Liver (tissue), 9 donors: ENCODE results near the gene SPTLC2. TPM values are rescaled to one million over a fixed set of nuclear protein-coding genes. Genes with fewer than 3 reads are reported as not detected.

ENCODE experiments used
- DNase-seq: peaks from one replicate; pipeline ENCODE4 v3.0.0-alpha.2; 2017; ENCODE audit warnings: low spot score
- H3K27ac ChIP-seq, 2 donors: one replicate each; pipeline ENCODE4 v1.7.0; 2013; ENCODE audit warnings: inconsistent platforms in 2 of 2, low read length in 2 of 2, control low read depth in 1 of 2, low read depth in 1 of 2, mild to moderate bottlenecking in 1 of 2
- H3K27me3 ChIP-seq, 4 donors: one replicate each; pipeline versions ENCODE4 v1.6.1 to v1.7.0; 2013; ENCODE audit warnings: low read length in 3 of 4, inconsistent platforms in 1 of 4, mild to moderate bottlenecking in 1 of 4, moderate library complexity in 1 of 4; ENCODE audit not compliant: control insufficient read depth in 4 of 4, insufficient read depth in 4 of 4
- H3K36me3 ChIP-seq, 4 donors: one replicate each; pipeline versions ENCODE4 v1.6.1 to v1.7.0; 2013; ENCODE audit warnings: low read length in 3 of 4, mild to moderate bottlenecking in 3 of 4, low read depth in 1 of 4, moderate library complexity in 1 of 4; ENCODE audit not compliant: control insufficient read depth in 4 of 4, insufficient read depth in 3 of 4
- H3K4me1 ChIP-seq, 4 donors: one replicate each; pipeline versions ENCODE4 v1.6.1 to v1.7.0; 2013; ENCODE audit warnings: low read length in 3 of 4, mild to moderate bottlenecking in 3 of 4, moderate library complexity in 1 of 4; ENCODE audit not compliant: control insufficient read depth in 4 of 4, insufficient read depth in 4 of 4
- H3K4me3 ChIP-seq, 3 donors: one replicate each; pipeline versions ENCODE4 v1.6.1 to v1.7.0; 2013; ENCODE audit warnings: low read length in 3 of 3, control low read depth in 1 of 3, low read depth in 1 of 3, mild to moderate bottlenecking in 1 of 3
- H3K9ac ChIP-seq, 2 donors: one replicate each; pipeline ENCODE4 v1.7.0; 2013; ENCODE audit warnings: low read length in 2 of 2, mild to moderate bottlenecking in 2 of 2, moderate library complexity in 2 of 2, control low read depth in 1 of 2, low read depth in 1 of 2
- H3K9me3 ChIP-seq, 4 donors: one replicate each; pipeline versions ENCODE4 v1.6.1 to v1.7.0; 2013; ENCODE audit warnings: low read length in 3 of 4; ENCODE audit not compliant: control insufficient read depth in 4 of 4
- FOXA1 ChIP-seq: IDR thresholded peaks from 2 replicates; pipeline ENCODE4 v1.6.1; 2016; ENCODE audit warnings: antibody characterized with exemption
- GABPA ChIP-seq, 2 donors: IDR thresholded peaks in 1 of 2; conservative IDR thresholded peaks in 1 of 2; 2 replicates each; pipeline ENCODE4 v1.6.1; 2016; ENCODE audit warnings: antibody characterized with exemption in 2 of 2, mild to moderate bottlenecking in 1 of 2, moderate library complexity in 1 of 2
- HNF4A ChIP-seq, 2 donors: conservative IDR thresholded peaks; 2 replicates each; pipeline ENCODE4 v1.6.1; 2016; ENCODE audit warnings: antibody characterized with exemption in 2 of 2, mild to moderate bottlenecking in 2 of 2
- HNF4G ChIP-seq: IDR thresholded peaks from 2 replicates; pipeline ENCODE4 v1.6.1; 2016; ENCODE audit warnings: antibody characterized with exemption
- NR2F2 ChIP-seq: IDR thresholded peaks from 2 replicates; pipeline ENCODE4 v1.6.1; 2016; ENCODE audit warnings: antibody characterized with exemption
- RAD21 ChIP-seq, 2 donors: IDR thresholded peaks; 2 replicates each; pipeline ENCODE4 v1.6.1; 2016; ENCODE audit warnings: antibody characterized with exemption in 2 of 2, mild to moderate bottlenecking in 2 of 2
- RXRA ChIP-seq, 2 donors: IDR thresholded peaks; 2 replicates each; pipeline ENCODE4 v1.6.1; 2017 to 2018; ENCODE audit warnings: antibody characterized with exemption in 2 of 2, mild to moderate bottlenecking in 1 of 2
- TAF1 ChIP-seq: conservative IDR thresholded peaks from 2 replicates; pipeline ENCODE4 v1.6.1; 2016; ENCODE audit warnings: antibody characterized with exemption, mild to moderate bottlenecking
- YY1 ChIP-seq: IDR thresholded peaks from 2 replicates; pipeline ENCODE4 v1.6.1; 2016; ENCODE audit warnings: antibody characterized with exemption, mild to moderate bottlenecking
- WGBS: extraction: QIAGEN DNeasy Blood & Tissue Kit; methylation state at CpG from one replicate; pipeline ENCODE4 v1.1.7; 2013; 5-methylcytosine and 5-hydroxymethylcytosine counted together
- polyA plus RNA-seq, 2 donors: library from polyadenylated mRNA; stranded (reverse) in 1 of 2; unstranded in 1 of 2; fragments of 200-250 nt in 1 of 2; fragments of >200 nt in 1 of 2; fragmentation: Nextera tagmentation in 1 of 2; extraction: Ambion mirVana in 1 of 2; gene quantifications; one replicate each; pipeline versions ENCODE4 v1.2.1 to v1.2.3, GENCODE V29; 2013 to 2015
- total RNA-seq, 2 donors: library from RNA; depleted of rRNA; stranded (reverse); fragments of >200 nt; gene quantifications; one replicate each; pipeline ENCODE4 v1.2.3, GENCODE V29; 2014
- TF ChIP-seq, protein P1 (sequence below): IDR thresholded peaks from 2 replicates; pipeline ENCODE4 v1.6.1; 2016; ENCODE audit warnings: antibody characterized with exemption
- TF ChIP-seq, protein P2 (sequence below): IDR thresholded peaks from 2 replicates; pipeline ENCODE4 v1.6.1; 2016; ENCODE audit warnings: antibody characterized with exemption, mild to moderate bottlenecking
- TF ChIP-seq, protein P3 (sequence below): fragments of 150-350 bp; IDR thresholded peaks from 2 replicates; pipeline ENCODE4 v1.5.1; 2017; ENCODE audit warnings: improper control_type of control experiment, low read depth, low read length; ENCODE audit not compliant: missing input control
- TF ChIP-seq, protein P4 (sequence below): IDR thresholded peaks from 2 replicates; pipeline ENCODE4 v1.6.1; 2016; ENCODE audit warnings: antibody characterized with exemption
- TF ChIP-seq, protein P5 (sequence below): IDR thresholded peaks from 2 replicates; pipeline ENCODE4 v1.6.1; 2016; ENCODE audit warnings: antibody characterized with exemption
- donor health status: healthy.
- donor health status: healthy.
- donor health status: healthy.
- donor health status: healthy.
- donor health status: healthy.

SPTLC2 gene
- total and polyA plus RNA-seq, 4 donors = 3.9 to 19.2 (median 9.9) TPM

DNA sequence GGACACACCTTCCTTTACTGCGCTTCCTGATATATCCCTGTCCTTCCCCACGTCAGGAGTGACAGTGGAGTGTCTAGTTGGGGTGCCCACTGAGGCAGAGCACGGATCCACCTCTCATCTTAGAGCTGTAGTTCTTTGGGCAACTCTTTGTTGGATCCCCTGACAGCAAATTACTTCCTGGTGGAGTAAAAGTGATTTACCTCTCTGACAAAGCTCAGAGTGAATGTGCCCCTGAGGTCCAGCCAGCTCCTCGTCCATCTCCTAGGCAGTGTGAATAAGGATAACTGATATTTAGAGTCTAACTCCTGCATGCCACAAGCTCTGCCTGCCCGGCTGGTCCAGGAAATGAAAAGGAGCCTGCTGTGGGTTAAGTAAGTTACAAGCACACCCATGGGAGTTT is 142.5 kb downstream of the SPTLC2 start:
- Histone ChIP-seq H3K9me3 (no peaks in the 10 kb centered on the region), H3K27ac (no peak overlapping the region), H3K27me3 (no peaks in the 10 kb centered on the region), H3K4me3 (no peak overlapping the region), H3K36me3 (peaks cover 0 to 9% (median 9%) of the 10 kb centered on the region in 4 donors), H3K4me1 (no peaks in the 10 kb centered on the region), H3K9ac (no peak overlapping the region)
- WGBS = 76% methylated on average over 5 of the region's 5 CpGs
- TF ChIP-seq HNF4G (no peak), TAF1 (no peak), FOXA1 (no peak), RAD21 (IDR thresholded peaks at IDR 0.05) (no peak), NR2F2 (no peak)
- TF ChIP-seq, protein P1, sequence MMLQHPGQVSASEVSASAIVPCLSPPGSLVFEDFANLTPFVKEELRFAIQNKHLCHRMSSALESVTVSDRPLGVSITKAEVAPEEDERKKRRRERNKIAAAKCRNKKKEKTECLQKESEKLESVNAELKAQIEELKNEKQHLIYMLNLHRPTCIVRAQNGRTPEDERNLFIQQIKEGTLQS = no peak
- TF ChIP-seq, protein P2, sequence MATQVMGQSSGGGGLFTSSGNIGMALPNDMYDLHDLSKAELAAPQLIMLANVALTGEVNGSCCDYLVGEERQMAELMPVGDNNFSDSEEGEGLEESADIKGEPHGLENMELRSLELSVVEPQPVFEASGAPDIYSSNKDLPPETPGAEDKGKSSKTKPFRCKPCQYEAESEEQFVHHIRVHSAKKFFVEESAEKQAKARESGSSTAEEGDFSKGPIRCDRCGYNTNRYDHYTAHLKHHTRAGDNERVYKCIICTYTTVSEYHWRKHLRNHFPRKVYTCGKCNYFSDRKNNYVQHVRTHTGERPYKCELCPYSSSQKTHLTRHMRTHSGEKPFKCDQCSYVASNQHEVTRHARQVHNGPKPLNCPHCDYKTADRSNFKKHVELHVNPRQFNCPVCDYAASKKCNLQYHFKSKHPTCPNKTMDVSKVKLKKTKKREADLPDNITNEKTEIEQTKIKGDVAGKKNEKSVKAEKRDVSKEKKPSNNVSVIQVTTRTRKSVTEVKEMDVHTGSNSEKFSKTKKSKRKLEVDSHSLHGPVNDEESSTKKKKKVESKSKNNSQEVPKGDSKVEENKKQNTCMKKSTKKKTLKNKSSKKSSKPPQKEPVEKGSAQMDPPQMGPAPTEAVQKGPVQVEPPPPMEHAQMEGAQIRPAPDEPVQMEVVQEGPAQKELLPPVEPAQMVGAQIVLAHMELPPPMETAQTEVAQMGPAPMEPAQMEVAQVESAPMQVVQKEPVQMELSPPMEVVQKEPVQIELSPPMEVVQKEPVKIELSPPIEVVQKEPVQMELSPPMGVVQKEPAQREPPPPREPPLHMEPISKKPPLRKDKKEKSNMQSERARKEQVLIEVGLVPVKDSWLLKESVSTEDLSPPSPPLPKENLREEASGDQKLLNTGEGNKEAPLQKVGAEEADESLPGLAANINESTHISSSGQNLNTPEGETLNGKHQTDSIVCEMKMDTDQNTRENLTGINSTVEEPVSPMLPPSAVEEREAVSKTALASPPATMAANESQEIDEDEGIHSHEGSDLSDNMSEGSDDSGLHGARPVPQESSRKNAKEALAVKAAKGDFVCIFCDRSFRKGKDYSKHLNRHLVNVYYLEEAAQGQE = no peak
- TF ChIP-seq, protein P3, sequence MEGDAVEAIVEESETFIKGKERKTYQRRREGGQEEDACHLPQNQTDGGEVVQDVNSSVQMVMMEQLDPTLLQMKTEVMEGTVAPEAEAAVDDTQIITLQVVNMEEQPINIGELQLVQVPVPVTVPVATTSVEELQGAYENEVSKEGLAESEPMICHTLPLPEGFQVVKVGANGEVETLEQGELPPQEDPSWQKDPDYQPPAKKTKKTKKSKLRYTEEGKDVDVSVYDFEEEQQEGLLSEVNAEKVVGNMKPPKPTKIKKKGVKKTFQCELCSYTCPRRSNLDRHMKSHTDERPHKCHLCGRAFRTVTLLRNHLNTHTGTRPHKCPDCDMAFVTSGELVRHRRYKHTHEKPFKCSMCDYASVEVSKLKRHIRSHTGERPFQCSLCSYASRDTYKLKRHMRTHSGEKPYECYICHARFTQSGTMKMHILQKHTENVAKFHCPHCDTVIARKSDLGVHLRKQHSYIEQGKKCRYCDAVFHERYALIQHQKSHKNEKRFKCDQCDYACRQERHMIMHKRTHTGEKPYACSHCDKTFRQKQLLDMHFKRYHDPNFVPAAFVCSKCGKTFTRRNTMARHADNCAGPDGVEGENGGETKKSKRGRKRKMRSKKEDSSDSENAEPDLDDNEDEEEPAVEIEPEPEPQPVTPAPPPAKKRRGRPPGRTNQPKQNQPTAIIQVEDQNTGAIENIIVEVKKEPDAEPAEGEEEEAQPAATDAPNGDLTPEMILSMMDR = no peak
- no peak for DNase-seq

DNA sequence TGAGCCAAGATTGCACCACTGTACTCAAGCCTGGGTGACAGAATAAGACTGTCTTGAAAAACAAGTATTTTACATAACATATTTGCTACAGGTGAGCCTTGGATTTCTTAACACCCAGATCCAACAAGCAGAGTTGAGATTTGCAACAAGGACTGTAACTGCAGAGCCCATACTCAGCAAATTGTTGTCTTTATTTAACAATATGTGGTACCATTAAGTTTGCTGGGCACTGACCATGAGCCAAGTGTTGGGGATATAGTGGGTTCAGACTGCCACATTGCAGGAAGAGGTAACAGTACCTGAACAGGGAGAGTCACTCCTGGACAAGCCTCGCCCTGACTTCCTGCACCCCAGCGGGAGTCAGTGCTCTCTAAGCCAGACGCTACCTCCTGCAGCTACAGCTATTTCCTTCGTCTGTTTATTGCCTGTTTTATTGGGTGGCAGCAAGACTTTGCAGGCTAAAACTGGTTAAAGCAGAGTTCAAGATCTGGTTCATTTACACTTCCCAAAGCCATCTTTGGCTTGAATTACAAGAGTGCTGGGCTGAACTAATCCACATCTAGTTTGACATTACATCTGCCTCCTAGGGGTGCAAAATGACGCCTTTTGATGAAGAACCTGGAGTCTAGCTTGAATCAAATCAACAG is 146.1 kb downstream of the SPTLC2 start:
- 89% methylated on average over 5 of the region's 5 CpGs for WGBS
- H3K4me3 ChIP-seq = no peak overlapping the region
- H3K27ac ChIP-seq = no peak overlapping the region
- no peak overlapping the region for H3K9ac ChIP-seq
- no peak for TF ChIP-seq RXRA (IDR thresholded peaks at IDR 0.05)
- TF ChIP-seq, protein P1 = no peak
- TF ChIP-seq GABPA (IDR thresholded peaks at IDR 0.05 in 1 of 2, conservative IDR thresholded peaks at IDR 0.05 in 1 of 2) = no peak
- TF ChIP-seq NR2F2 = no peak
- TF ChIP-seq, protein P4, sequence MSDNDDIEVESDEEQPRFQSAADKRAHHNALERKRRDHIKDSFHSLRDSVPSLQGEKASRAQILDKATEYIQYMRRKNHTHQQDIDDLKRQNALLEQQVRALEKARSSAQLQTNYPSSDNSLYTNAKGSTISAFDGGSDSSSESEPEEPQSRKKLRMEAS = no peak
- TF ChIP-seq, protein P2 = no peak
- no peak for TF ChIP-seq TAF1
- TF ChIP-seq, protein P5, sequence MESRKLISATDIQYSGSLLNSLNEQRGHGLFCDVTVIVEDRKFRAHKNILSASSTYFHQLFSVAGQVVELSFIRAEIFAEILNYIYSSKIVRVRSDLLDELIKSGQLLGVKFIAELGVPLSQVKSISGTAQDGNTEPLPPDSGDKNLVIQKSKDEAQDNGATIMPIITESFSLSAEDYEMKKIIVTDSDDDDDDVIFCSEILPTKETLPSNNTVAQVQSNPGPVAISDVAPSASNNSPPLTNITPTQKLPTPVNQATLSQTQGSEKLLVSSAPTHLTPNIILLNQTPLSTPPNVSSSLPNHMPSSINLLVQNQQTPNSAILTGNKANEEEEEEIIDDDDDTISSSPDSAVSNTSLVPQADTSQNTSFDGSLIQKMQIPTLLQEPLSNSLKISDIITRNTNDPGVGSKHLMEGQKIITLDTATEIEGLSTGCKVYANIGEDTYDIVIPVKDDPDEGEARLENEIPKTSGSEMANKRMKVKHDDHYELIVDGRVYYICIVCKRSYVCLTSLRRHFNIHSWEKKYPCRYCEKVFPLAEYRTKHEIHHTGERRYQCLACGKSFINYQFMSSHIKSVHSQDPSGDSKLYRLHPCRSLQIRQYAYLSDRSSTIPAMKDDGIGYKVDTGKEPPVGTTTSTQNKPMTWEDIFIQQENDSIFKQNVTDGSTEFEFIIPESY = no peak
- no peak for TF ChIP-seq RAD21 (IDR thresholded peaks at IDR 0.05)
- TF ChIP-seq, protein P3 = no peak
- TF ChIP-seq HNF4A (conservative IDR thresholded peaks at IDR 0.05) = no peak
- no peak for TF ChIP-seq HNF4G
- TF ChIP-seq YY1 = no peak
- peaks cover 4 to 43% (median 36%) of the 10 kb centered on the region in 4 donors for H3K36me3 ChIP-seq
- H3K27me3 ChIP-seq = no peaks in the 10 kb centered on the region
- no peaks in the 10 kb centered on the region for H3K9me3 ChIP-seq
- no peak for DNase-seq
- H3K4me1 ChIP-seq = no peaks in the 10 kb centered on the region
